Loucy (cell line): ENCODE measurements around the gene RPUSD2.

Experiments
- H2AFZ ChIP-seq: fragments of 200-600 bp; sonication (generic); 2 replicates; pipeline ENCODE4 v1.6.0; 2016; ENCODE audit warnings: antibody characterized with exemption, mild to moderate bottlenecking, low read length, moderate library complexity
- H3F3A ChIP-seq: fragments of 200-600 bp; 2 replicates; pipeline ENCODE4 v1.6.0; 2016; ENCODE audit warnings: antibody characterized with exemption, low read depth, mild to moderate bottlenecking
- H3K27me3 ChIP-seq: fragments of 200-600 bp; sonication (generic); 2 replicates; pipeline ENCODE4 v1.6.1; 2014; ENCODE audit warnings: low read length, mild to moderate bottlenecking; ENCODE audit not compliant: insufficient read depth, poor library complexity, severe bottlenecking
- H3K36me3 ChIP-seq: fragments of 200-600 bp; sonication (generic); 2 replicates; pipeline ENCODE4 v1.6.1; 2016; ENCODE audit warnings: low read length; ENCODE audit not compliant: insufficient read depth
- H3K4me1 ChIP-seq: fragments of 200-600 bp; sonication (generic); 2 replicates; pipeline ENCODE4 v1.5.1; 2014; ENCODE audit warnings: low read length, mild to moderate bottlenecking; ENCODE audit not compliant: insufficient read depth, poor library complexity, severe bottlenecking
- H3K4me2 ChIP-seq: fragments of 200-600 bp; sonication (generic); 2 replicates; pipeline ENCODE4 v1.6.0; 2014; ENCODE audit warnings: antibody characterized with exemption, low read length, low read depth, mild to moderate bottlenecking; ENCODE audit not compliant: poor library complexity, severe bottlenecking
- H3K4me3 ChIP-seq: fragments of 200-600 bp; sonication (generic); 2 replicates; pipeline ENCODE4 v1.5.1; 2014; ENCODE audit warnings: low read length, mild to moderate bottlenecking, mixed read lengths; ENCODE audit not compliant: poor library complexity, severe bottlenecking
- H3K79me2 ChIP-seq: fragments of 200-600 bp; sonication (generic); 2 replicates; pipeline ENCODE4 v1.6.1; 2014; ENCODE audit warnings: low read length; ENCODE audit not compliant: insufficient read depth
- H3K9ac ChIP-seq: fragments of 200-600 bp; sonication (generic); 2 replicates; pipeline ENCODE4 v1.6.0; 2014; ENCODE audit warnings: mild to moderate bottlenecking, low read depth, low read length, moderate library complexity; ENCODE audit not compliant: poor library complexity, severe bottlenecking
- H3K9me2 ChIP-seq: fragments of 200-600 bp; sonication (generic); replicated peaks from 2 replicates; pipeline ENCODE4 v1.6.1; 2016; ENCODE audit warnings: low read depth, low read length, mixed read lengths
- H3K9me3 ChIP-seq: fragments of 200-600 bp; sonication (generic); 2 replicates; pipeline ENCODE4 v1.6.1; 2014; ENCODE audit warnings: mild to moderate bottlenecking, antibody characterized with exemption, low read length, low read depth; ENCODE audit not compliant: insufficient read depth
- H4K20me1 ChIP-seq: fragments of 200-600 bp; sonication (generic); 2 replicates; pipeline ENCODE4 v1.6.0; 2014; ENCODE audit warnings: antibody characterized with exemption, low read length, mild to moderate bottlenecking; ENCODE audit not compliant: insufficient read depth, poor library complexity, severe bottlenecking
- EZH2phosphoT487 ChIP-seq: fragments of 200-600 bp; IDR thresholded peaks from 2 replicates; pipeline ENCODE4 v1.6.1; 2018; ENCODE audit warnings: antibody characterized with exemption, mild to moderate bottlenecking, moderate library complexity, borderline replicate concordance
- TF ChIP-seq, protein P1 (sequence below): fragments of 200-600 bp; sonication (generic); conservative IDR thresholded peaks from 2 replicates; pipeline ENCODE4 v1.5.1; 2014; ENCODE audit warnings: mild to moderate bottlenecking, antibody characterized with exemption, low read length

Gene RPUSD2

DNA sequence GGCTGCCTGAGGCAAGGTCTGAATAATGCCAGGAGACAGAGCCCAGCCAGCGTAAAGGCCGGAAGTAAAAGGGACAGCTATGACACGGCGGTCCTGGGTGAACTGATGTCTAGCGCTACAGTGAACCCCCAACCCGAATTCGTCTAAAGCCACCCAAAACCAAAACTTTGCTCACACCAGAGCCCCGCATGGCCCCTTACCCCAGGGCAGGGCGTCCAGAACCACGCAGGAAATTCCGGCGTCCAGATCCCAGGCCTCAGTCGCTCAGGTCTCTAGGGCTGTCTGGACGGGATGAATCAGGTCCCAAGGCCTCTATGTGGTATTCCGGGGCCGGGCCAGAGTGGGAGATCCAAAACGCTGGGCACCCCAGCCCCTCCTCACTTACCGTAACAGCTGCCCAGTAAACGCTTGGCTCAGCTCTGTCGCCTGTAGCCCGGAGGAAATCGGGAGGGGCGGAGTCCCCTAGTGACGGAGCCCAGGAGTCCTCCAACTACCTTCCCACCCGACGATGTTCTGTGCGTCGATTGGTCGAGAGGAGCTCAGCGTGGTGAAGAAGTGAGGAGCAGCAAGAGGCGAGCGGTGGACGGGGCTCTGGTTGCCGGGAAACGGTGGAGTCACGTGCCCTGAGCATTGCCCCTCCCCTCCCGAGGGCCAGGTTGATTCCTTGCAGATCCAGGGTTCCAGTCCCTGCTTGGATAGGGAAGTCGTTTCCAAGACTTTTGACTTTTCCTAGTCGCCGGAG lies 4.3 kb upstream of the RPUSD2 start, which contains the start of gene CCDC32:
Gene CCDC32, minus strand, starts transcription at position 452 of the 742 bp plus-strand sequence. CDS start 2,027 bp downstream, outside the sequence.
- no peaks in the 10 kb centered on the region for H3K9me3 ChIP-seq
- TF ChIP-seq EZH2phosphoT487 = no peak
- TF ChIP-seq, protein P1, sequence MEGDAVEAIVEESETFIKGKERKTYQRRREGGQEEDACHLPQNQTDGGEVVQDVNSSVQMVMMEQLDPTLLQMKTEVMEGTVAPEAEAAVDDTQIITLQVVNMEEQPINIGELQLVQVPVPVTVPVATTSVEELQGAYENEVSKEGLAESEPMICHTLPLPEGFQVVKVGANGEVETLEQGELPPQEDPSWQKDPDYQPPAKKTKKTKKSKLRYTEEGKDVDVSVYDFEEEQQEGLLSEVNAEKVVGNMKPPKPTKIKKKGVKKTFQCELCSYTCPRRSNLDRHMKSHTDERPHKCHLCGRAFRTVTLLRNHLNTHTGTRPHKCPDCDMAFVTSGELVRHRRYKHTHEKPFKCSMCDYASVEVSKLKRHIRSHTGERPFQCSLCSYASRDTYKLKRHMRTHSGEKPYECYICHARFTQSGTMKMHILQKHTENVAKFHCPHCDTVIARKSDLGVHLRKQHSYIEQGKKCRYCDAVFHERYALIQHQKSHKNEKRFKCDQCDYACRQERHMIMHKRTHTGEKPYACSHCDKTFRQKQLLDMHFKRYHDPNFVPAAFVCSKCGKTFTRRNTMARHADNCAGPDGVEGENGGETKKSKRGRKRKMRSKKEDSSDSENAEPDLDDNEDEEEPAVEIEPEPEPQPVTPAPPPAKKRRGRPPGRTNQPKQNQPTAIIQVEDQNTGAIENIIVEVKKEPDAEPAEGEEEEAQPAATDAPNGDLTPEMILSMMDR = no peak
- no peaks in the 10 kb centered on the region for H3K9me2 ChIP-seq
- no peaks in the 10 kb centered on the region for H3K27me3 ChIP-seq
- H3K79me2 ChIP-seq = peaks cover 32% of the 10 kb centered on the region
- H3F3A ChIP-seq = no peaks in the 10 kb centered on the region
- peak within 1 kb of the TSS; percentile 79 for H3K9ac ChIP-seq
- H2AFZ ChIP-seq = peak within 1 kb of the TSS; percentile 94
- peaks cover 7% of the 10 kb centered on the region for H4K20me1 ChIP-seq
- H3K4me3 ChIP-seq = peak within 1 kb of the TSS; percentile 91
- H3K36me3 ChIP-seq = no peaks in the 10 kb centered on the region
- H3K4me1 ChIP-seq = peaks cover 27% of the 10 kb centered on the region
- H3K4me2 ChIP-seq = peak within 1 kb of the TSS; percentile 95

DNA sequence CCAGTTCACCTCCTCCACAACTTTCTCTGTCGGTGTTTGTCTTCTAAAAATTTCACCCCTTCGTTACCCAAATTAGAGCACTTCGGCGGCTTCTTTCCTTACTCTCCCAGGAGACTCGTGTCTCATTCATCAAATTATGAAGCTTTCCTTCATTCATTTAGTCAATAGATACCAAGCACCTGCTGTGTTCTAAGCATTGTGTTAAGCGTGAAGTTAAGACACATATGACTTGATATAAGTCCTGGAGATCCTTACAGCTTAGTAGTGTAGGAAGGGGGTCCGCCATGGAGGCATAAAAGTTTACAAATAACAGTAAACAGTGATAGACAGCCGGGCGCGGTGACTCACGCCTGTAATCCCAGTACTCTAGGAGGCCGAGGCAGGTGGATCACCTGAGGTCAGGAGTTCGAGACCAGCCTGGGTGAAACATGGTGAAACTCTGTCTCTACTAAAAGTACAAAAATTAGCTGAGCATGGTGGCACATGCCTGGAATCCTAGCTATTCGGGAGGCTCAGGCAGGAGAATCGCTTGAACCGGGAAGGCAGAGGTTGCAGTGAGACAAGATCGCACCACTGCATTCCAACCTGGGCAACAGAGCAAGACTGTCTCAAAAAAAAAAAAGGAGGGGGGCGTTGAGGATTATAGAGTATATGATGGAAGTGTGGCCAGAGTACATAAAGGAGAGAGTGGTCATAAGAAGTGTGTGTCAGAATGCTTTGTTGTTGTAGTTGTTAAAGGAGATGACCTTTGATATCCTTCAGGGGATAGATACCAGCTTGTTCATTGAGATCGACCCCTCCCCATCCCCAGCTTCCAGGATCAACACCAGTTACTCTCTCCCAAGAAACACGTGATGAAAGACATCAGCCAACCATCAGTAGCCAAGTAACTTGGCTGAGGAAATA lies 3.5 kb upstream of the RPUSD2 start:
- H3K4me1 ChIP-seq = peaks cover 35% of the 10 kb centered on the region
- peaks cover 15% of the 10 kb centered on the region for H4K20me1 ChIP-seq
- peak overlapping the region; percentile 94 for H2AFZ ChIP-seq
- no peaks in the 10 kb centered on the region for H3K36me3 ChIP-seq
- H3K27me3 ChIP-seq = no peaks in the 10 kb centered on the region
- H3F3A ChIP-seq = no peaks in the 10 kb centered on the region
- peak overlapping the region; percentile 52 for H3K9ac ChIP-seq
- peaks cover 36% of the 10 kb centered on the region for H3K79me2 ChIP-seq
- H3K4me3 ChIP-seq = peak overlapping the region; percentile 91
- TF ChIP-seq, protein P1 = no peak
- TF ChIP-seq EZH2phosphoT487 = no peak
- H3K9me2 ChIP-seq = no peaks in the 10 kb centered on the region
- H3K9me3 ChIP-seq = no peaks in the 10 kb centered on the region
- H3K4me2 ChIP-seq = peak overlapping the region; percentile 95

DNA sequence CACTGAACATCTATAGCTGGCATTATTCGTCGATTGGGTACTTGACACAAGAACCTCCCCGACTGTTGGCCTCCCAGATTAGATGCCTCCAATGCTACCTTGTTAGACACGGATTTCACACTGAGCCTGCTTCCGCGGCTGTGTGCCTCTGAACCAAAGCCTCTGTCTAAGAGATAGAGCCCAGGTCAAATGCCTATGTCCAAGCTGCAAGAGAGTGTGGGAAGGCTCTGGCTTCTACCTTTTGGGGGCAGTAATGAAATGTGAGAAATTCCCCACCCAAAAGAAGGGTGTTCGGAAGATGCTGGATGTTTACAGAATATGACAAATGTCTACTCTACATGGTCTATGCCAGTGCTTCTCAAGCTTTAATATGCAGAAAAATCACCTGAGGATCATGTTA lies 2.0 kb upstream of the RPUSD2 start:
- Histone ChIP-seq H2AFZ (peak overlapping the region; percentile 68), H3K9me3 (no peaks in the 10 kb centered on the region), H3K4me1 (peaks cover 37% of the 10 kb centered on the region), H3K9me2 (no peaks in the 10 kb centered on the region), H3K27me3 (no peaks in the 10 kb centered on the region), H3K36me3 (no peaks in the 10 kb centered on the region), H3K9ac (no peak overlapping the region), H3K79me2 (peaks cover 38% of the 10 kb centered on the region), H4K20me1 (peaks cover 17% of the 10 kb centered on the region), H3K4me3 (no peak overlapping the region), H3K4me2 (peak overlapping the region; percentile 30), H3F3A (no peaks in the 10 kb centered on the region)
- no peak for TF ChIP-seq EZH2phosphoT487
- TF ChIP-seq, protein P1 = peak; percentile 61
